Posterior vena cava (tissue), 2 donors: ENCODE results near the gene RIN1. TPM values are rescaled to one million over a fixed set of nuclear protein-coding genes. Genes with fewer than 3 reads are reported as not detected.

Experiments used
- DNase-seq: peaks from one replicate; pipeline ENCODE4 v3.0.0-alpha.2; 2020; ENCODE audit warnings: low spot score
- intact Hi-C, 2 donors: fragments of 100-400 bp; cut with DNase I; formaldehyde crosslinking; loops; one replicate each; pipeline versions ENCODE4 v1.14.1 to v1.14.2; 2022 to 2023
- total RNA-seq, 2 donors: library from RNA; stranded (reverse); fragmentation: NEBNext Ultra II Directional; extraction: Animal tissue kit (Norgen Biotek cat#: 25700); gene quantifications; one replicate each; pipeline ENCODE4 v1.2.1, GENCODE V29; 2021
- donor health status: DM: yes; HTN: yes; CAD: no.
- donor health status: DM: yes; HTN: yes; CAD: no.

Gene RIN1
- total RNA-seq, 2 donors from 2014 or later: 5.4 to 7.4 TPM

- intact Hi-C loops: no loop called here
Observed at GRCh38 chr11:66337103-66337899, 1.1 kb upstream of the RIN1 start.

GRCh38 chr11:66335531-66336233, 552 bp downstream of the RIN1 start:
- DNase-seq: peak; percentile 85
- intact Hi-C loops: no loop called here

More at GRCh38 chr11:66337103-66337899, 1.1 kb upstream of the RIN1 start:
- DNase-seq: peak; percentile 72

GRCh38 chr11:66334605-66335442, 1.4 kb downstream of the RIN1 start:
- peak; percentile 80 for DNase-seq
- intact Hi-C loops: no loop called here

- intact Hi-C loops: no loop called here
- DNase-seq: peak; percentile 73
Observed at GRCh38 chr11:66333896-66334604, 2.2 kb downstream of the RIN1 start.

- DNase-seq: peak; percentile 72
- intact Hi-C loops: no loop called here
Observed at GRCh38 chr11:66333220-66333877, 2.9 kb downstream of the RIN1 start.

- intact Hi-C loops: no loop called here
- peak; percentile 69 for DNase-seq
Observed at GRCh38 chr11:66332371-66333219, 3.6 kb downstream of the RIN1 start.

GRCh38 chr11:66331542-66332370, 4.5 kb downstream of the RIN1 start:
- intact Hi-C loops: no loop called here
- peak; percentile 71 for DNase-seq

GRCh38 chr11:66330931-66331330, 5.3 kb downstream of the RIN1 start:
- DNase-seq: peak; percentile 76
- intact Hi-C loops: no loop called here

- intact Hi-C loops: no loop called here
- no peak for DNase-seq
Observed at GRCh38 chr11:66329165-66329673, 7.0 kb downstream of the RIN1 start.

- DNase-seq: peak; percentile 93
- intact Hi-C loops: no loop called here
Observed at GRCh38 chr11:66328302-66329144, 7.7 kb downstream of the RIN1 start.

GRCh38 chr11:66328031-66328301, 8.3 kb downstream of the RIN1 start:
- intact Hi-C loops: no loop called here
- DNase-seq: no peak

- no peak for DNase-seq
- intact Hi-C loops: no loop called here
Observed at GRCh38 chr11:66327171-66328030, 8.8 kb downstream of the RIN1 start.

- DNase-seq: no peak
- intact Hi-C loops: no loop called here
Observed at GRCh38 chr11:66326261-66327111, 9.7 kb downstream of the RIN1 start.

- intact Hi-C loops: no loop called here
- no peak for DNase-seq
Observed at GRCh38 chr11:66325263-66325671, 11.0 kb downstream of the RIN1 start.
